ENCODE results near the gene MYDGF.

DNA sequence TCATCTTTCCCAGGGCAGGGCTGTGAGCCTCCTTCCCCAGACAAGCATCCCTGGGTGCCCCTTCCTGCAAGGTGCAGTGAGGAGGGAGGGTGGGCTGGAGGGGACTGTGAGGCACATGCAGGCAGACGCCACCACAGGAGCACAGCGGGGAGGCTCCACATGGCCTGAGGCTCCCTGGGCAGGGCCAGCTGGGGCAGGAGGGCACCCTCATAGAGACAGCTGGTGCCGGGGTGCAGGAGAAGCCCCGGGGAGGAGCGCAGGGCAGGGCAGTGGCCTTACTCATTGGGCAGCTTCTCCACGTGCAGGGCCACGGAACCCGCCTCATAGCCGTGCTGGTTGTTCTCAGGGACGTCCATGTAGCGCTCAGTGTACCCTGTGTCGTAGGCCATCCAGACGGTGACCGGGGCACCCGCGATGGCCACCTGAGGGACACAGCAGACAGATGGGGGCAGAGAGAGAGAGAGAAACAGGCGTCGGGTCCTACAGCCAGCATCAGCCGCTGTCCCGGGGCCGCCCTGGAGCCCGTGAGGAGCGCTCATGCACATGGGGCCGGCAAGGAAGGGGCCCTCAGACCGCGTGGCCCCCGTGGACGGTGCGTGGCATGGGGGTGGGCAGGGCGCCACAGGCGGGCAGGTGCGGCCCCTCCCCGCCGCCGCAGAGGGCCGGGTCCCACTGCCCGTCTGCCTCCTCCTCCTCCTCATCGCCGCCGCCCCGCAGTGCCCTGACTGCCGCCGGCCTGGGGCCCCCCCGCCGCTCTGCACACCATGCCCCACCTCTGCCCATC lies 12.5 kb upstream of the MYDGF start:
- TF ChIP-seq, protein P1, sequence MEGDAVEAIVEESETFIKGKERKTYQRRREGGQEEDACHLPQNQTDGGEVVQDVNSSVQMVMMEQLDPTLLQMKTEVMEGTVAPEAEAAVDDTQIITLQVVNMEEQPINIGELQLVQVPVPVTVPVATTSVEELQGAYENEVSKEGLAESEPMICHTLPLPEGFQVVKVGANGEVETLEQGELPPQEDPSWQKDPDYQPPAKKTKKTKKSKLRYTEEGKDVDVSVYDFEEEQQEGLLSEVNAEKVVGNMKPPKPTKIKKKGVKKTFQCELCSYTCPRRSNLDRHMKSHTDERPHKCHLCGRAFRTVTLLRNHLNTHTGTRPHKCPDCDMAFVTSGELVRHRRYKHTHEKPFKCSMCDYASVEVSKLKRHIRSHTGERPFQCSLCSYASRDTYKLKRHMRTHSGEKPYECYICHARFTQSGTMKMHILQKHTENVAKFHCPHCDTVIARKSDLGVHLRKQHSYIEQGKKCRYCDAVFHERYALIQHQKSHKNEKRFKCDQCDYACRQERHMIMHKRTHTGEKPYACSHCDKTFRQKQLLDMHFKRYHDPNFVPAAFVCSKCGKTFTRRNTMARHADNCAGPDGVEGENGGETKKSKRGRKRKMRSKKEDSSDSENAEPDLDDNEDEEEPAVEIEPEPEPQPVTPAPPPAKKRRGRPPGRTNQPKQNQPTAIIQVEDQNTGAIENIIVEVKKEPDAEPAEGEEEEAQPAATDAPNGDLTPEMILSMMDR (IDR thresholded peaks at IDR 0.05): no peak
- no peak for TF ChIP-seq POLR2A (IDR thresholded peaks at IDR 0.05)

Data from esophagus squamous epithelium (tissue), 4 donors.